Measurements from ENCODE around the gene DLGAP1. TPM values are rescaled to one million over a fixed set of nuclear protein-coding genes. Genes with fewer than 3 reads are reported as not detected.

DLGAP1 gene
- total and polyA plus RNA-seq, 4 donors = 0.06 to 1.2 (median 0.17) TPM; not detected in 1

DNA sequence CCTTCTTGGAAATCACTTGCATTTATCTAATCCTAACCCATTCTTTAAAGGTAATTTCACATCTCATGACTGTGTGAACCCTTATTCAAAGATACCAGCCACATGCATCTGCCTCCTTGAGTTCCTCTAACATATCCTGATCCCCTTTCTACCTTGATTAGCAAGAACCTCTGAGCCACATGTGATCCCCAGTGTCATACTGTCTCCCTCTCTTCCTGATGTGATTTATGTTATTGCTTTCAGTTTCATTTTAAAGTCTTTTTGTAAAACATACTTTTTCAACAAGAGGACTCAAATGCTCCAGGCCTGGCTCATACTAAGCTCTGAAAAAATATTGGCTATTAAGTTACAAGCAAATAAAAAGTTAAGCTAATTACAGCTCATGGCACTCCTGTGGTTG is 470.1 kb downstream of the DLGAP1 start:
- H3K4me1 ChIP-seq (ENCODE audit: control insufficient read depth in 4 of 4, insufficient read depth in 4 of 4, low read length in 3 of 4) = no peaks in the 10 kb centered on the region
- DNase-seq (ENCODE audit: low spot score) = no peak
- H3K4me3 ChIP-seq (ENCODE audit: low read depth in 1 of 3, low read length in 3 of 3) = no peak overlapping the region
- H3K36me3 ChIP-seq (ENCODE audit: control insufficient read depth in 4 of 4, insufficient read depth in 3 of 4, low read depth in 1 of 4, low read length in 3 of 4) = no peaks in the 10 kb centered on the region
- H3K9me3 ChIP-seq (ENCODE audit: control insufficient read depth in 4 of 4, low read length in 3 of 4) = peaks cover 0 to 3% (median 0%) of the 10 kb centered on the region in 4 donors
- no peak overlapping the region for H3K9ac ChIP-seq (ENCODE audit: low read depth in 1 of 2, low read length in 2 of 2)
- TF ChIP-seq, protein P1, sequence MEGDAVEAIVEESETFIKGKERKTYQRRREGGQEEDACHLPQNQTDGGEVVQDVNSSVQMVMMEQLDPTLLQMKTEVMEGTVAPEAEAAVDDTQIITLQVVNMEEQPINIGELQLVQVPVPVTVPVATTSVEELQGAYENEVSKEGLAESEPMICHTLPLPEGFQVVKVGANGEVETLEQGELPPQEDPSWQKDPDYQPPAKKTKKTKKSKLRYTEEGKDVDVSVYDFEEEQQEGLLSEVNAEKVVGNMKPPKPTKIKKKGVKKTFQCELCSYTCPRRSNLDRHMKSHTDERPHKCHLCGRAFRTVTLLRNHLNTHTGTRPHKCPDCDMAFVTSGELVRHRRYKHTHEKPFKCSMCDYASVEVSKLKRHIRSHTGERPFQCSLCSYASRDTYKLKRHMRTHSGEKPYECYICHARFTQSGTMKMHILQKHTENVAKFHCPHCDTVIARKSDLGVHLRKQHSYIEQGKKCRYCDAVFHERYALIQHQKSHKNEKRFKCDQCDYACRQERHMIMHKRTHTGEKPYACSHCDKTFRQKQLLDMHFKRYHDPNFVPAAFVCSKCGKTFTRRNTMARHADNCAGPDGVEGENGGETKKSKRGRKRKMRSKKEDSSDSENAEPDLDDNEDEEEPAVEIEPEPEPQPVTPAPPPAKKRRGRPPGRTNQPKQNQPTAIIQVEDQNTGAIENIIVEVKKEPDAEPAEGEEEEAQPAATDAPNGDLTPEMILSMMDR (IDR thresholded peaks at IDR 0.05; ENCODE audit: low read depth, low read length, missing input control) = no peak
- TF ChIP-seq GABPA (IDR thresholded peaks at IDR 0.05 in 1 of 2, conservative IDR thresholded peaks at IDR 0.05 in 1 of 2) = no peak
- TF ChIP-seq JUND (IDR thresholded peaks at IDR 0.05) = no peak
- TF ChIP-seq TAF1 (conservative IDR thresholded peaks at IDR 0.05) = no peak
- TF ChIP-seq FOXA2 (IDR thresholded peaks at IDR 0.05) = no peak
- TF ChIP-seq SP1 (IDR thresholded peaks at IDR 0.05) = no peak
- no peak for TF ChIP-seq REST (IDR thresholded peaks at IDR 0.05)
- no peak for TF ChIP-seq ZBTB33 (IDR thresholded peaks at IDR 0.05)
- TF ChIP-seq NR2F2 (IDR thresholded peaks at IDR 0.05) = no peak
- no peak for TF ChIP-seq HNF4A (conservative IDR thresholded peaks at IDR 0.05)
- TF ChIP-seq MAX (IDR thresholded peaks at IDR 0.05) = no peak
- TF ChIP-seq, protein P2, sequence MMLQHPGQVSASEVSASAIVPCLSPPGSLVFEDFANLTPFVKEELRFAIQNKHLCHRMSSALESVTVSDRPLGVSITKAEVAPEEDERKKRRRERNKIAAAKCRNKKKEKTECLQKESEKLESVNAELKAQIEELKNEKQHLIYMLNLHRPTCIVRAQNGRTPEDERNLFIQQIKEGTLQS (IDR thresholded peaks at IDR 0.05) = no peak
- no peak for TF ChIP-seq FOXA1 (IDR thresholded peaks at IDR 0.05)
- TF ChIP-seq EGR1 (IDR thresholded peaks at IDR 0.05; ENCODE audit: low read depth in 2 of 2) = no peak
- no peak for TF ChIP-seq RXRA (IDR thresholded peaks at IDR 0.05)
- TF ChIP-seq HNF4G (IDR thresholded peaks at IDR 0.05) = no peak
- TF ChIP-seq YY1 (IDR thresholded peaks at IDR 0.05) = no peak
- TF ChIP-seq RAD21 (IDR thresholded peaks at IDR 0.05) = no peak
- peaks cover 0 to 5% (median 0%) of the 10 kb centered on the region in 4 donors for H3K27me3 ChIP-seq (ENCODE audit: control insufficient read depth in 4 of 4, insufficient read depth in 4 of 4, low read length in 3 of 4)
- H3K27ac ChIP-seq (ENCODE audit: low read depth in 1 of 2, low read length in 2 of 2) = no peak overlapping the region

Data from liver (tissue), 9 donors.